ENCODE data around the gene TMEM178B.

Gene TMEM178B

DNA sequence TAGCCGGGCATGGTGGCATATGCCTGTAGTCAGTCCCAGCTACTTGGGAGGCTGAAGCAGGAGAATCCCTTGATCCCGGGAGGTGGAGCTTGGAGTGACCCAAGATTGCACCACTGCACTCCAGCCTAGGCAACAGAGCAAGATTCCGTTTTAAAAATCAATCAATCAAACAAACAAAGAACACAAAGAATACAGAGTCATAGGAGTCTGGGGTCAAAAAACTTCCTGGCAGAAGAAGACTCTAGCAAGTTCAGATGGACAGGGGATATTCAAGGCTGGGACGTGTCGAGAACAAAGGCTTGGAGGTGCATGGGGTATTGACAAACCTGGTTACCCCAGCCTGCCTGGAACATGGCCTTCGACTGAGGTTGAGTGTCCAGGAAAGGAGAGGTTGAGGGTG is 248.5 kb downstream of the TMEM178B start:
- H3K27ac ChIP-seq (ENCODE audit: low read depth, low read length): no peak overlapping the region
- H3K4me1 ChIP-seq (ENCODE audit: control insufficient read depth, low read length): peaks cover 18% of the 10 kb centered on the region
- no peak overlapping the region for H3K4me2 ChIP-seq (ENCODE audit: low read length)
- TF ChIP-seq EZH2phosphoT487 (IDR thresholded peaks at IDR 0.05; ENCODE audit: borderline replicate concordance, low read length): no peak
- TF ChIP-seq, protein P1, sequence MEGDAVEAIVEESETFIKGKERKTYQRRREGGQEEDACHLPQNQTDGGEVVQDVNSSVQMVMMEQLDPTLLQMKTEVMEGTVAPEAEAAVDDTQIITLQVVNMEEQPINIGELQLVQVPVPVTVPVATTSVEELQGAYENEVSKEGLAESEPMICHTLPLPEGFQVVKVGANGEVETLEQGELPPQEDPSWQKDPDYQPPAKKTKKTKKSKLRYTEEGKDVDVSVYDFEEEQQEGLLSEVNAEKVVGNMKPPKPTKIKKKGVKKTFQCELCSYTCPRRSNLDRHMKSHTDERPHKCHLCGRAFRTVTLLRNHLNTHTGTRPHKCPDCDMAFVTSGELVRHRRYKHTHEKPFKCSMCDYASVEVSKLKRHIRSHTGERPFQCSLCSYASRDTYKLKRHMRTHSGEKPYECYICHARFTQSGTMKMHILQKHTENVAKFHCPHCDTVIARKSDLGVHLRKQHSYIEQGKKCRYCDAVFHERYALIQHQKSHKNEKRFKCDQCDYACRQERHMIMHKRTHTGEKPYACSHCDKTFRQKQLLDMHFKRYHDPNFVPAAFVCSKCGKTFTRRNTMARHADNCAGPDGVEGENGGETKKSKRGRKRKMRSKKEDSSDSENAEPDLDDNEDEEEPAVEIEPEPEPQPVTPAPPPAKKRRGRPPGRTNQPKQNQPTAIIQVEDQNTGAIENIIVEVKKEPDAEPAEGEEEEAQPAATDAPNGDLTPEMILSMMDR (IDR thresholded peaks at IDR 0.05; ENCODE audit: low read depth, low read length, poor library complexity, severe bottlenecking): no peak
- no peaks in the 10 kb centered on the region for H3K9me2 ChIP-seq (replicated peaks; ENCODE audit: control insufficient read depth, low read length)
- no peaks in the 10 kb centered on the region for H4K20me1 ChIP-seq (ENCODE audit: control insufficient read depth, insufficient read depth, low read depth, low read length)
- no peaks in the 10 kb centered on the region for H3F3A ChIP-seq (ENCODE audit: control insufficient read depth, insufficient read depth)
- no peaks in the 10 kb centered on the region for H3K27me3 ChIP-seq (ENCODE audit: control insufficient read depth, low read length)
- H3K4me3 ChIP-seq (ENCODE audit: low read length): no peak overlapping the region
- H3K36me3 ChIP-seq (ENCODE audit: control insufficient read depth, low read length): no peaks in the 10 kb centered on the region
- H3K79me2 ChIP-seq (ENCODE audit: control insufficient read depth, low read length): no peaks in the 10 kb centered on the region
- no peaks in the 10 kb centered on the region for H3K9me3 ChIP-seq (ENCODE audit: control insufficient read depth, insufficient read depth, low read length)

DNA sequence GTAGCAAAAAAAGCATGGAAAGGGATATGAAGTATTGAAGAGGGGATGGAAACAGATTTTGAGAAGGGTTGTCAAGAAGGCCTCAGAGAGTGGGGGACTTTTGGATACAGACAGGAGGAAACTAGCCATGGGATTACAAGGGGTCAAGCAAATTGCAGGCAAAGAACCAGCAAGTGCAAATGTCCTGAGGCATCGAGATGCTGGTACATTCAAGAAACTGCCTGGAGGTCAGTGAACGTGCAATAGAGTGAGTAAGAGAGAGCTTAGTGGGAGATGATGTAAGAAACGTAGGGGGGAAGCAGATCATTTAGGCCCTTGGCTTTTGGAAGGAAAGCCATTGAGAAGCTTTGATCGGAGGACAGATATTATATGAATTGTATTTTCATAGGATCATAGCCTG is 250.0 kb downstream of the TMEM178B start:
- Histone ChIP-seq H3K79me2 (ENCODE audit: control insufficient read depth, low read length) (no peaks in the 10 kb centered on the region), H3F3A (ENCODE audit: control insufficient read depth, insufficient read depth) (no peaks in the 10 kb centered on the region), H3K27ac (ENCODE audit: low read depth, low read length) (no peak overlapping the region), H3K27me3 (ENCODE audit: control insufficient read depth, low read length) (no peaks in the 10 kb centered on the region), H3K9me3 (ENCODE audit: control insufficient read depth, insufficient read depth, low read length) (no peaks in the 10 kb centered on the region), H3K4me3 (ENCODE audit: low read length) (no peak overlapping the region), H3K4me1 (ENCODE audit: control insufficient read depth, low read length) (peaks cover 18% of the 10 kb centered on the region), H3K9me2 (replicated peaks; ENCODE audit: control insufficient read depth, low read length) (no peaks in the 10 kb centered on the region), H3K36me3 (ENCODE audit: control insufficient read depth, low read length) (no peaks in the 10 kb centered on the region), H3K4me2 (ENCODE audit: low read length) (no peak overlapping the region), H4K20me1 (ENCODE audit: control insufficient read depth, insufficient read depth, low read depth, low read length) (no peaks in the 10 kb centered on the region)
- TF ChIP-seq, protein P1 (IDR thresholded peaks at IDR 0.05; ENCODE audit: low read depth, low read length, poor library complexity, severe bottlenecking): no peak
- no peak for TF ChIP-seq EZH2phosphoT487 (IDR thresholded peaks at IDR 0.05; ENCODE audit: borderline replicate concordance, low read length)

DNA sequence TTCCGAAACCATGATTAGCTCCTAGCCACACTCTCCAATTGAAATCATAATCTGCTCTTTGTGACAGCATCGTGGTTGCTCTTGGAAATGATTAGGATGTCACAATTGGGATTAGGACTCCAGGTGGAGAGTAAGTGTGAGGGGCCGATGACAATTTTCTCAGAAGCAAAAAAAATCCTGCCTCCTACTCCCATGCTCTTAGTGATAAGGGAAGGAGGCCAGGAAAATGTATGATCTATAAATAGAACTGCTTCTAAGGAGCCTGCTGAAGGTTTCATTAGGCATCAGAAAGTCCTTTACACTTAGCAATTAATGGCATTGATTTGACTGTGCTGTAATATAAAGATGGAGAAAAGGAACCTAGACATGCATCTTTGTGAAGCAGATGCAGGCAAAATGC is 251.0 kb downstream of the TMEM178B start:
- TF ChIP-seq EZH2phosphoT487 (IDR thresholded peaks at IDR 0.05; ENCODE audit: borderline replicate concordance, low read length): no peak
- TF ChIP-seq, protein P1 (IDR thresholded peaks at IDR 0.05; ENCODE audit: low read depth, low read length, poor library complexity, severe bottlenecking): no peak
- Histone ChIP-seq H3K4me1 (ENCODE audit: control insufficient read depth, low read length) (peaks cover 14% of the 10 kb centered on the region), H3K4me3 (ENCODE audit: low read length) (no peak overlapping the region), H3F3A (ENCODE audit: control insufficient read depth, insufficient read depth) (no peaks in the 10 kb centered on the region), H3K79me2 (ENCODE audit: control insufficient read depth, low read length) (no peaks in the 10 kb centered on the region), H3K27me3 (ENCODE audit: control insufficient read depth, low read length) (no peaks in the 10 kb centered on the region), H3K9me2 (replicated peaks; ENCODE audit: control insufficient read depth, low read length) (no peaks in the 10 kb centered on the region), H4K20me1 (ENCODE audit: control insufficient read depth, insufficient read depth, low read depth, low read length) (no peaks in the 10 kb centered on the region), H3K36me3 (ENCODE audit: control insufficient read depth, low read length) (no peaks in the 10 kb centered on the region), H3K4me2 (ENCODE audit: low read length) (no peak overlapping the region), H3K27ac (ENCODE audit: low read depth, low read length) (no peak overlapping the region), H3K9me3 (ENCODE audit: control insufficient read depth, insufficient read depth, low read length) (no peaks in the 10 kb centered on the region)

DNA sequence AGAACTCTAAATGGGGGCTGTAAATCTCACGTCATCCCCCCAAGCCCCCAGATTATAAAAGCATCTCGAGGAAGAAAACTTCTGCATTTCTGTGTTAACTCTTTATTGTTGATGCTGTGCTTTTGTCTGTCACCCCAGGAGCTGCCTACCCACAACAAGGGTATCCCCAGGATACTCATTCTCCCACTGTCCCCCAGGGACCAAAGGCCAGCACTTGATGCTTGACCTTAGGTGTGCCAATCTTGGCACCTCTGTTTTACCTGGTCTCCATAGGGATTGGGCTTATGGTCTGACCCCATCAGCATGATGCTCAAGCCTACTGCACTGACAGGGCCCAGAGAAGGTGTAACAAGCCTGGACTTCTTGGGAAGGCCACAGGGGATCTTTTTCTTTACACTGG is 251.4 kb downstream of the TMEM178B start:
- H3K4me3 ChIP-seq (ENCODE audit: low read length): no peak overlapping the region
- H3K79me2 ChIP-seq (ENCODE audit: control insufficient read depth, low read length): no peaks in the 10 kb centered on the region
- H3F3A ChIP-seq (ENCODE audit: control insufficient read depth, insufficient read depth): no peaks in the 10 kb centered on the region
- H3K4me1 ChIP-seq (ENCODE audit: control insufficient read depth, low read length): peaks cover 10% of the 10 kb centered on the region
- no peak overlapping the region for H3K27ac ChIP-seq (ENCODE audit: low read depth, low read length)
- TF ChIP-seq, protein P1 (IDR thresholded peaks at IDR 0.05; ENCODE audit: low read depth, low read length, poor library complexity, severe bottlenecking): no peak
- TF ChIP-seq EZH2phosphoT487 (IDR thresholded peaks at IDR 0.05; ENCODE audit: borderline replicate concordance, low read length): no peak
- no peaks in the 10 kb centered on the region for H4K20me1 ChIP-seq (ENCODE audit: control insufficient read depth, insufficient read depth, low read depth, low read length)
- no peaks in the 10 kb centered on the region for H3K27me3 ChIP-seq (ENCODE audit: control insufficient read depth, low read length)
- H3K9me3 ChIP-seq (ENCODE audit: control insufficient read depth, insufficient read depth, low read length): no peaks in the 10 kb centered on the region
- no peaks in the 10 kb centered on the region for H3K36me3 ChIP-seq (ENCODE audit: control insufficient read depth, low read length)
- no peaks in the 10 kb centered on the region for H3K9me2 ChIP-seq (replicated peaks; ENCODE audit: control insufficient read depth, low read length)
- H3K4me2 ChIP-seq (ENCODE audit: low read length): no peak overlapping the region

Measured in DOHH2 (cell line).